ENCODE measurements around the gene CFHR2.
A peak's percentile ranks its signal among the peaks of the same experiment; 100 is the strongest.
"Not testable (repeated sequence)": the region's sequence is repeated elsewhere in the genome, so short reads cannot be mapped to it uniquely, and the experiment has no call there.

The CFHR2 gene

DNA sequence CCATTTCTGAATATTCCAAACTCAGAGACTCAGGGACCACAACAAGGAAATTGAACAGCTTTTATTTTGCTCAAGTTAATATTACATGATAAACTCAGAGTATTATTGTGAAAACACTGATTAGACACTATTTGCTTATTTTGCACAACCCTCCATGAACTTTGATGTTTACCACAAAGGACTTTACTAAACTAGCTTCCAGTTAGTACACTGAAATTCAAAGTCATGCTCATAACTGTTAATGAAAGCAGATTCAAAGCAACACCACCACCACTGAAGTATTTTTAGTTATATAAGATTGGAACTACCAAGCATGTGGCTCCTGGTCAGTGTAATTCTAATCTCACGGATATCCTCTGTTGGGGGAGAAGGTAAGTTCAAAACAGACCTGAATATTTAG is at the start of gene CFHR2:
TSS of gene CFHR2 (plus strand) at position 171 of the 400 bp plus-strand sequence. CDS start at position 314, 143 bp downstream.
- TF ChIP-seq, protein P1, sequence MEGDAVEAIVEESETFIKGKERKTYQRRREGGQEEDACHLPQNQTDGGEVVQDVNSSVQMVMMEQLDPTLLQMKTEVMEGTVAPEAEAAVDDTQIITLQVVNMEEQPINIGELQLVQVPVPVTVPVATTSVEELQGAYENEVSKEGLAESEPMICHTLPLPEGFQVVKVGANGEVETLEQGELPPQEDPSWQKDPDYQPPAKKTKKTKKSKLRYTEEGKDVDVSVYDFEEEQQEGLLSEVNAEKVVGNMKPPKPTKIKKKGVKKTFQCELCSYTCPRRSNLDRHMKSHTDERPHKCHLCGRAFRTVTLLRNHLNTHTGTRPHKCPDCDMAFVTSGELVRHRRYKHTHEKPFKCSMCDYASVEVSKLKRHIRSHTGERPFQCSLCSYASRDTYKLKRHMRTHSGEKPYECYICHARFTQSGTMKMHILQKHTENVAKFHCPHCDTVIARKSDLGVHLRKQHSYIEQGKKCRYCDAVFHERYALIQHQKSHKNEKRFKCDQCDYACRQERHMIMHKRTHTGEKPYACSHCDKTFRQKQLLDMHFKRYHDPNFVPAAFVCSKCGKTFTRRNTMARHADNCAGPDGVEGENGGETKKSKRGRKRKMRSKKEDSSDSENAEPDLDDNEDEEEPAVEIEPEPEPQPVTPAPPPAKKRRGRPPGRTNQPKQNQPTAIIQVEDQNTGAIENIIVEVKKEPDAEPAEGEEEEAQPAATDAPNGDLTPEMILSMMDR (IDR thresholded peaks at IDR 0.05), result not testable (repeated sequence)

DNA sequence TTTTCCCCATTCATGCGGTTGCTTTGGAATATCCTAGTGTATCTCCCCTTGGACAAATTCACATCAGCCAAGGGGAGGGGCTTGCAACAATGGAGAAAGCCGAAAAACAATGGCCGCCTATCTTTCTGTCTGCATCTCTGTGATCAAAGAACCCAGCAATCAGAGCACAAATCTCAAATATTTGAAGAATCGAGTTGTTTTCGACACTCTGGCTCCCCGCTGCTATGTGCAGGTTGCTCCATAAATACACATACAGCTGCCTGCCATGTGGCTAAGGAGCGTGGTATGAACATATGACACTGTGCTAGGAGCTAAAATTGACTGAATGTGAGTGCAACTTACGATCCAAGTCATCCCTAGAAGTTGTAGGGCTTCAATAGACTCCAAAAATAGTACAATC is 47.2 kb upstream of the CFHR2 start:
- TF ChIP-seq, protein P1 (IDR thresholded peaks at IDR 0.05), result no peak

DNA sequence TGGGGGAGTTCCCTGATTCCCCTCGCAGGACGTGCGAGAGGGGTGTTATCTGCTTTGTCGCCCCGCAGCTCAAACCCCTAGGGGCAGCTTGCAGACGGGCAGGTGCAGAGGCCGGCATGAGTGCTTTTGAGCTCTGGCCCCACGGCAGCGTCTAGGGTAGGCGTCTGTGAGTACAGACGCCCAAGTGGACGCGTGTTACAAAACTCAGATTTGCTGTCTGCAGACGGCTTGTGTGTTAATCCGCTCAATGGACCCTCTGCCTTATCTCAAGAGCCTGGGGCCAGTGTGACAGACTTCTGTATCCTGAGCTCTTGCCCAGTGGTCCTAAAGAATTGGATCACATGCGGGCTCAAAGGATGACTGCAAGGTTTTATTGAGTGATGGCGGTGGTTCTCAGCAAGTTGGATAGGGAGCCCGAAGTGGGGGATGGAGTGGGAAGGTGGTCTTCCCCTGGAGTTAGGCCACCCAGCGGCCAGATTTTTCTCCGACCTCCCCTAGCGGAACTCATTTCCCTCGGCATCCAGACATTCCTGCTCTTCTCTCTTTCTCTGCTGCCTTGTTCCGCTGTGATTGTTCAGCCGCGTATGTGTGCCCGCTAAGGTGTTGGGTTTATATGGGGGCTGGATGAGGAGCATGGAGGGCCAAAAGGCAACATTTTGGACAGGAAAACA is 46.2 kb upstream of the CFHR2 start:
- TF ChIP-seq, protein P1 (IDR thresholded peaks at IDR 0.05), result no peak

DNA sequence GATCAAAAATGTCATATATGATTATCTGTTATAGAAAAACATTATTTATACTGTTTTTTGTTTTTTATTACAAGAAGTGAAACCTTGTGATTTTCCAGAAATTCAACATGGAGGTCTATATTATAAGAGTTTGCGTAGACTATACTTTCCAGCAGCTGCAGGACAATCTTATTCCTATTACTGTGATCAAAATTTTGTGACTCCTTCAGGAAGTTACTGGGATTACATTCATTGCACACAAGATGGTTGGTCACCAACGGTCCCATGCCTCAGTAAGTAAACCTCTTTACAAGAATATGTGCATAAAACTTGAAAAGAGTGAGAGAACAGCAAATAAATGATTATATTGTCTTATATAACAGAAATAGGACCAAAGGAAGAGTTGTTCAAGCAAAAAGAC is 41.2 kb upstream of the CFHR2 start:
- TF ChIP-seq, protein P1 (IDR thresholded peaks at IDR 0.05), result no peak

DNA sequence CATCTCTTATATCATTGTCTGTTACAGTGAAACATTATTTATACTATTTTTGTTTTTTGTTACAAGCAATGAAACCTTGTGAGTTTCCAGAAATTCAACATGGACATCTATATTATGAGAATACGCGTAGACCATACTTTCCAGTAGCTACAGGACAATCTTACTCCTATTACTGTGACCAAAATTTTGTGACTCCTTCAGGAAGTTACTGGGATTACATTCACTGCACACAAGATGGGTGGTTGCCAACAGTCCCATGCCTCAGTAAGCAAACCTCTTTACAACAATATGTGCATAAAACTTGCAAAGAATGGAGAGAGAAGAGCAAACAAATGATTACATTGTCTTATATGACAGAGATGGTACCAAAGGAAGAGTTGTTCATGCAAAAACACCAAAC is 33.3 kb upstream of the CFHR2 start:
- TF ChIP-seq, protein P1 (IDR thresholded peaks at IDR 0.05), result peak; percentile 25; the same call in 1 of the 2 replicates

DNA sequence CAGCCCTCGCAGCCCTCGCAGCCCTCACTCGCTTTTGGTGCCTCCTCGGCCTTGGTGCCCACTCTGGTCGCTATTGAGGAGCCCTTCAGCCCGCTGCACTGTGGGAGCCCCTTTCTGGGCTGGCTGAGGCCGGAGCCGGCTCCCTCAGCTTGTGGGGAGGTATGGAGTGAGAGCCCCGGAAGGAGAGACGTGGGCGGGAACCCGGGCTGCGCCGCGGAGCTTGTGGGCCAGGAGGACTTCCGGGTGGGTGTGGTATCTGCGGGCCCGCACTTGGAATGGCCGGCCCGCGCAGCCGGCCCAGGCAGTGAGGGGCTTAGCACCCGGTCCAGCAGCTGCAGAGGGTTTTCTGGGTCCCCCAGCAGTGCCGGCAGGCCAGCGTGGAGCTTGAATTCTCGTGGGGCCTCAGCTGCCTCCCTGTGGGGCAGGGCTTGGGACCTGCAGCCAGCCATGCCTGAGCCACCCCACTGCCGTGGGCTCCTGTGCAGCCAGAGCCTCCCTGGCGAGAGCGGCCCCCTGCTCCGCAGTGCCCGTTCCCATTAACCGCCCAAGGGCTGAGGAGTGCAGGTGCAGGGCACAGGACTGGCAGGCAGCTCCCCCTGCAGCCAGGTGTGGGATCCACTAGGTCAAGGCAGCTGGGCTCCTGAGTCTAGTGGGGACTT is 9.9 kb upstream of the CFHR2 start:
- TF ChIP-seq, protein P1 (IDR thresholded peaks at IDR 0.05), result 0 out of 2 replicates have a peak, but pooled peaks have one; percentile 12

DNA sequence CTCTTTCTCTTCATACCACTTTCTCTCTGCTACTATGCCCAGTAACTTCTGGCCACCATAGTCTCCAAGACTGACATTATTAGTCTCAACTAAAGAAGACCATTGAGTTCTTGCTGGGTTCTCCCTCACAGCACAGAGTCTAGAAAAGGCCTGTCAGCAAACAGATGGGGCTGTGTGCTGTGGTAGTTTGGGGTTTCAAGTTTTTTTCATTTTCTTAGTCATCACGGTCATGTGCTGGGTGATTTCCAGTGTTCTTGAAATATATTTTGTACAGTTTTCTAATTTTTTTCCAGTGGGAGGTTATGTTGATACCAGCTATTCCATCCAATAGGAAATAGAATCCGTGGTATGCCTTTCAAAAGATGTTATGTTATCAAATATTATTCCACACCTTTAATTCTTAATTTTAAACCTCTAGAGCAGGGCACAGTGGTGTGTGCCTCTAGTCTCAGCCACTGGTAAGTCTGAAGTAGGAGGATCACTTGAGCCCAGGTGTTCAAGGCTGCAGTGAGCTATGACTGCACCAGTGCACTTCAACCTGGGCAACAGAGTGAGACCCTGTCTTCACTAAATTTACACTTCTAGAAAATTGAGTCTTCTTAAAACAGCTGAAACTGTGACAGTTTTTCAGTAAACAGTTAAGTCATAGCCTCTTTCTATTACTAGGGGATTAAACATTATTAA is 8.3 kb downstream of the CFHR2 start:
- TF ChIP-seq, protein P1 (IDR thresholded peaks at IDR 0.05), result no peak

All from LNCAP (cell line).